Type B pancreatic cell (in vitro differentiated cells): Measurements from ENCODE around the gene ZDHHC14. TPM values are rescaled to one million over a fixed set of nuclear protein-coding genes. Genes with fewer than 3 reads are reported as not detected.

Experiments
- DNase-seq: peaks from one replicate; pipeline ENCODE4 v3.0.0; 2021; ENCODE audit warnings: mixed read lengths; ENCODE audit not compliant: unreplicated experiment; ENCODE audit errors: extremely low spot score
- H3K27ac Mint-ChIP-seq: 2 replicates; pipeline ENCODE4 v1.8.0; 2021; ENCODE audit warnings: mild to moderate bottlenecking, mixed read lengths
- H3K27me3 Mint-ChIP-seq: 2 replicates; pipeline ENCODE4 v1.8.0; 2021; ENCODE audit warnings: mixed read lengths
- H3K36me3 Mint-ChIP-seq: 2 replicates; pipeline ENCODE4 v1.8.0; 2021; ENCODE audit warnings: mixed read lengths
- H3K4me1 Mint-ChIP-seq: one replicate; pipeline ENCODE4 v1.8.0; 2021; ENCODE audit warnings: mixed read lengths; ENCODE audit not compliant: unreplicated experiment
- H3K4me3 Mint-ChIP-seq: 2 replicates; pipeline ENCODE4 v1.8.0; 2021; ENCODE audit warnings: mild to moderate bottlenecking, mixed read lengths
- H3K9me3 Mint-ChIP-seq: 2 replicates; pipeline ENCODE4 v1.8.0; 2021; ENCODE audit warnings: mixed read lengths
- total RNA-seq: library from RNA; stranded (reverse); gene quantifications from 2 replicates; pipeline ENCODE4 v1.2.1, GENCODE V29; 2021; ENCODE audit warnings: low replicate concordance
- TF ChIP-seq, protein P1 (sequence below): fragments of 200-600 bp; sonication (generic); conservative IDR thresholded peaks from 2 replicates; pipeline ENCODE4 v1.5.0; 2021; ENCODE audit warnings: antibody characterized with exemption, mild to moderate bottlenecking

The ZDHHC14 gene
- total RNA-seq, 1 donor from 2014 or later: 11.1 TPM

DNA sequence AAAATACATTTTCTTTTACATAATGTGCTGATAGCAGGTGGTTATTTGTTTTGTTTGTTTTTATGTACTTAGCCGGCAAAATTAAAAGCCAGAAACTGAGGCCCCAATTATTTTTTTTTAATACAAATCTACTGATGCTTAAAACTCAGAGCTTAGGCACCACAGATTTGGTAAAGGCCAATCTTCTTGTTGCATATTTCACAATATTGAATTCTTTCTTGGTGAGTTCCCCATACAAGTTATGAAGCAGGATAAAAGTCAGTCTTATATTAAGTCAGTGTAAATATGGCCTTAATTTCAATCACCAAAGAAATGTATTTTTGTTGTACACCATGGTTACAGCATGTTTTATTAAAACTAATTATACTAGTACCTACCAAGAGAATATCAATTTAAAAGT lies 16.3 kb upstream of the ZDHHC14 start:
- DNase-seq: no peak
- H3K9me3 Mint-ChIP-seq: no peaks in the 10 kb centered on the region
- H3K27ac Mint-ChIP-seq: no peak overlapping the region
- TF ChIP-seq, protein P1, sequence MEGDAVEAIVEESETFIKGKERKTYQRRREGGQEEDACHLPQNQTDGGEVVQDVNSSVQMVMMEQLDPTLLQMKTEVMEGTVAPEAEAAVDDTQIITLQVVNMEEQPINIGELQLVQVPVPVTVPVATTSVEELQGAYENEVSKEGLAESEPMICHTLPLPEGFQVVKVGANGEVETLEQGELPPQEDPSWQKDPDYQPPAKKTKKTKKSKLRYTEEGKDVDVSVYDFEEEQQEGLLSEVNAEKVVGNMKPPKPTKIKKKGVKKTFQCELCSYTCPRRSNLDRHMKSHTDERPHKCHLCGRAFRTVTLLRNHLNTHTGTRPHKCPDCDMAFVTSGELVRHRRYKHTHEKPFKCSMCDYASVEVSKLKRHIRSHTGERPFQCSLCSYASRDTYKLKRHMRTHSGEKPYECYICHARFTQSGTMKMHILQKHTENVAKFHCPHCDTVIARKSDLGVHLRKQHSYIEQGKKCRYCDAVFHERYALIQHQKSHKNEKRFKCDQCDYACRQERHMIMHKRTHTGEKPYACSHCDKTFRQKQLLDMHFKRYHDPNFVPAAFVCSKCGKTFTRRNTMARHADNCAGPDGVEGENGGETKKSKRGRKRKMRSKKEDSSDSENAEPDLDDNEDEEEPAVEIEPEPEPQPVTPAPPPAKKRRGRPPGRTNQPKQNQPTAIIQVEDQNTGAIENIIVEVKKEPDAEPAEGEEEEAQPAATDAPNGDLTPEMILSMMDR: no peak
- no peak overlapping the region for H3K4me3 Mint-ChIP-seq
- no peaks in the 10 kb centered on the region for H3K36me3 Mint-ChIP-seq
- no peaks in the 10 kb centered on the region for H3K27me3 Mint-ChIP-seq
- H3K4me1 Mint-ChIP-seq: no peaks in the 10 kb centered on the region

DNA sequence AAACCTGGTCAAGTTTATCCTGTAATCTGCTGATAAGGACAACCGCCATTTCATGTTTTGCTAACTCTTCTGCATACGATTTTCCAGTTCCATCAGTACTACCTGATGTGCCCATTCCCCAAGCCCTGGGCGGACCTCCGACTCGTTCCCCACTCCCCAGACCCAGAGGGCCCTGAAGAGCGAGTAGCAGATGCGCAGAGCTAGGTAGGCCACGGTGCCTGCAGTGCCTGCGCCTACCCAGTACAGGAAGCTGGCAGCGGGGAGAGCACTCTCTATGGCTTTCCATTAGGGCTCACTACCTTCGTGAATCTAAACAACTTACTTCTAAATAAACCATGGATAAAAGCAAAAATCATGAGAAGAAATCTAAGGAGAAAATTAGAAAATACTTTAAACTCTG lies 14.3 kb upstream of the ZDHHC14 start:
- H3K4me1 Mint-ChIP-seq: no peaks in the 10 kb centered on the region
- H3K9me3 Mint-ChIP-seq: no peaks in the 10 kb centered on the region

DNA sequence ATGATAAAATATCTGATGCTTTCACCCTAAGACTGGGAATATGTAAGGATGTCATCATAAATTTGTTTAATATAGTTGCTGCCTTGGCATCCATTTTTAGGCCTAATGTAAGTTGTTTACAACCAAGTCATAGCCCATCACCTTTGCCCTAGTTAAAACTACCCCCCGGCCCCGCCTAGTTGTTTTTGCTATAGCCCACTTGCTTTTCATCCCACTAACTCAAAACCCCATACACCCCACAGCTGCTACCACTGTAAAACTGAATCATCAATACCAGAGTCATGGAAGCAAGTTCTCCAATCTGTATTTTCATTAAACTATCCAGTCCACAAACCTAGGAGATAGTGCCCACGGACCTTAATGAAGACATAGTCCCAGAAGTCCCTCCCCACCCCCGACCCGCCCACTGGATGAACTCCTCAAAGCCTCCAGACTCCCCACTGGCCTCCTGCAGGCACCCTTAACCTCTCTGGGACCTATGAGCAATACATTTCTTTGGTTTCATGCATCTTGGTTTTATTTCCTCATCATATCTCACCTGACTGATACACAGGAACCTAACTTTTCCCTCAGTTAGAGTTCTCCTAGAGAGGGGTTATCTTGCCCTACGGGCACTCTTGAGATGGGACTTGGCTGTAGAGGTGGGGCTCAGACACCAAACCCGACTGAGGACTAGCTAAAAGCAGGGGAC lies 12.5 kb upstream of the ZDHHC14 start:
- Mint-ChIP-seq H3K36me3 (no peaks in the 10 kb centered on the region), H3K9me3 (no peaks in the 10 kb centered on the region), H3K4me3 (no peak overlapping the region), H3K27ac (no peak overlapping the region), H3K27me3 (no peaks in the 10 kb centered on the region), H3K4me1 (no peaks in the 10 kb centered on the region)
- no peak for DNase-seq
- TF ChIP-seq, protein P1: no peak

More for the DNA sequence above, 14.3 kb upstream of the ZDHHC14 start:
- Mint-ChIP-seq H3K27me3 (no peaks in the 10 kb centered on the region), H3K36me3 (no peaks in the 10 kb centered on the region), H3K27ac (no peak overlapping the region), H3K4me3 (no peak overlapping the region)
- TF ChIP-seq, protein P1: no peak
- no peak for DNase-seq

DNA sequence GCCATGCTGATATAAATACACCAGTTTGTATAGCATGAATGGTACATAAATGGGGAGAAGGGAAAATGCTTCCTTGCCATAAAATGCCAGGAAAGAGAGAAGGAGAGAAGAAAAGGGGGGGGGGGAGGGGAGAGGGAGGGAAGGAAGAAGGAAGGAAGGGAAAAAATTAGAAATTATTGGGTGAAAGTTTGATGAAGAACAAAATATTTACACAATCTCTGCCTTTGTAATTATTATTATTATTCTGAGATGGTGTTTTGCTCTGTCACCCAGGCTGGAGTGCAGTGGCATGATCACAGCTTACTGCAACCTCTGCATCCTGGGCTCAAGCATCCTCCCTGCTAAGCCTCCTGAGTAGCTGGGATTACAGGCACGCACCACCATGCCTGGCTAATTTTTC lies 10.2 kb upstream of the ZDHHC14 start:
- Mint-ChIP-seq H3K27me3 (no peaks in the 10 kb centered on the region), H3K4me3 (no peak overlapping the region), H3K9me3 (no peaks in the 10 kb centered on the region), H3K27ac (no peak overlapping the region), H3K4me1 (no peaks in the 10 kb centered on the region), H3K36me3 (no peaks in the 10 kb centered on the region)
- TF ChIP-seq, protein P1: no peak
- DNase-seq: no peak

DNA sequence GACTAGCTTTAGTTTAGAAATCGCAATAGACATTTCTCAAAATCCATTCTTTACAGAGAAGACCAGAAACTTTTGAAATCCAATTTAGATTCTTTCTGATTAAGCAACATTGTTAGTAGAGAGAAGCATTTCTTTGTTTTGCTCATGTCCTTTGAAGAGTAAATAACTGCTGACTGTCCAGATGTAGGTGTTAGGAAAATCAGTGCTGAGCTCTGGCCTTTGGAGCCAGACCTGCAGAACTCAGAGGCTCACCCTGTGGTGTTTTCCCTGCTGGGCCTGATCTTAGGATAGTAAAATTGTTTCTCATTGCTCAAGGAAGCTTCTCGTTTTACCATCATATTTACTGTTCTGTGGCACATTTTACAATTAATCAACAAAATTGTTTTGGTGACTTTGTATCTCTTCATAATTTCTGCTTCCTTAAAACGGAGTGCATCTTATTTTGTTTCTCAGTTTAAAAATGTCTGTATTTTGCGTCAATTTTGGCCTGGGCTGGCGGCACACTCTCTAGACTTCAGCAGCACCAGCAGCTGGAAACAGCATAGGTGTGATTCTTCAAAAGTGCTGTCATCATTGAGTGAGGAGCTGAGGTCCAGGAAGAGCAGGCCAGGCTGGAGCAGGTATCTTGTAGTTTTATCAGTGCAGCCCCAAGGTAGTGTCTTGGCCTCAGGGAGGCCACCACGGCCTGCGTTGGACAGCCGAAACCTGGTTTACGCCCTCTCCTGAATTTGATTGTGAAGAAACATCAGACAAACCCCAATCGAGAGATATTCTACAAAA lies 8.3 kb upstream of the ZDHHC14 start:
- DNase-seq: no peak
- TF ChIP-seq, protein P1: no peak
- Mint-ChIP-seq H3K27ac (no peak overlapping the region), H3K4me3 (no peak overlapping the region), H3K9me3 (no peaks in the 10 kb centered on the region), H3K4me1 (peaks cover 4% of the 10 kb centered on the region), H3K27me3 (no peaks in the 10 kb centered on the region), H3K36me3 (no peaks in the 10 kb centered on the region)
